H1 (cell line): Measurements from ENCODE around the gene ZNF407.

Source experiments
- CBX5 ChIP-seq: fragments of 300-800, 300-1000 bp; sonication (generic); IDR thresholded peaks from 2 replicates; pipeline ENCODE4 v1.7.1; 2016; ENCODE audit warnings: antibody characterized with exemption, low read length, low read depth
- EGR1 ChIP-seq: IDR thresholded peaks from 2 replicates; pipeline ENCODE4 v1.6.1; 2011; ENCODE audit warnings: low read depth, low read length, borderline replicate concordance
- EP300 ChIP-seq, 2 experiments: IDR thresholded peaks; 1 replicate in 1 of 2; 2 replicates in 1 of 2; pipeline ENCODE4 v1.6.1; 2011 to 2012; ENCODE audit warnings: low read depth in 2 of 2, low read length in 2 of 2, mild to moderate bottlenecking in 2 of 2, borderline replicate concordance in 1 of 2, inconsistent platforms in 1 of 2, moderate library complexity in 1 of 2
- EZH2 ChIP-seq: fragments of 200-600 bp; sonication (generic); IDR thresholded peaks from 2 replicates; pipeline ENCODE4 v1.7.1; 2012; ENCODE audit warnings: low read depth, mild to moderate bottlenecking, moderate library complexity, low read length, inconsistent platforms; ENCODE audit not compliant: severe bottlenecking
- JUND ChIP-seq: IDR thresholded peaks from 2 replicates; pipeline ENCODE4 v1.6.1; 2011; ENCODE audit warnings: mild to moderate bottlenecking, improper control_type of control experiment, low read length
- KDM4A ChIP-seq: IDR thresholded peaks from one replicate; pipeline ENCODE4 v1.7.1; 2012; ENCODE audit warnings: low read depth, mild to moderate bottlenecking, moderate library complexity, low read length, inconsistent platforms; ENCODE audit not compliant: severe bottlenecking
- MAFK ChIP-seq: IDR thresholded peaks from 2 replicates; pipeline ENCODE4 v1.6.1; 2012; ENCODE audit warnings: low read depth, mild to moderate bottlenecking, improper control_type of control experiment, low read length
- RAD21 ChIP-seq, 2 experiments: IDR thresholded peaks in 1 of 2; conservative IDR thresholded peaks in 1 of 2; 2 replicates each; pipeline ENCODE4 v1.6.1; 2011; ENCODE audit warnings: low read depth in 2 of 2, low read length in 2 of 2, improper control_type of control experiment in 1 of 2, inconsistent platforms in 1 of 2, mild to moderate bottlenecking in 1 of 2, moderate library complexity in 1 of 2
- RNF2 ChIP-seq: fragments of 200-900, 300-1000 bp; sonication (generic); IDR thresholded peaks from 2 replicates; pipeline ENCODE4 v1.7.1; 2016; ENCODE audit warnings: borderline replicate concordance, low read depth, mild to moderate bottlenecking, antibody characterized with exemption, low read length; ENCODE audit not compliant: poor library complexity, severe bottlenecking; ENCODE audit errors: missing control alignments
- RXRA ChIP-seq: IDR thresholded peaks from 2 replicates; pipeline ENCODE4 v1.6.1; 2011; ENCODE audit warnings: low read depth, mild to moderate bottlenecking, low read length, moderate library complexity; ENCODE audit not compliant: insufficient read depth
- SIN3A ChIP-seq, 2 experiments: IDR thresholded peaks in 1 of 2; conservative IDR thresholded peaks in 1 of 2; 2 replicates each; pipeline ENCODE4 v1.6.1; 2011 to 2012; ENCODE audit warnings: low read length in 2 of 2, improper control_type of control experiment in 1 of 2, low read depth in 1 of 2, mild to moderate bottlenecking in 1 of 2
- TCF12 ChIP-seq: IDR thresholded peaks from 2 replicates; pipeline ENCODE4 v1.6.1; 2011; ENCODE audit warnings: low read depth, mild to moderate bottlenecking, low read length
- TF ChIP-seq, protein P1 (sequence below), 3 experiments: IDR thresholded peaks; 1 replicate in 2 of 3; 2 replicates in 1 of 3; pipeline versions ENCODE4 v1.5.1 to v1.6.1; 2011; ENCODE audit warnings: low read length in 3 of 3, mild to moderate bottlenecking in 3 of 3, inconsistent platforms in 2 of 3, low read depth in 1 of 3, moderate library complexity in 1 of 3; ENCODE audit not compliant: insufficient read depth in 1 of 3; ENCODE audit errors: control extremely low read depth in 1 of 3

DNA sequence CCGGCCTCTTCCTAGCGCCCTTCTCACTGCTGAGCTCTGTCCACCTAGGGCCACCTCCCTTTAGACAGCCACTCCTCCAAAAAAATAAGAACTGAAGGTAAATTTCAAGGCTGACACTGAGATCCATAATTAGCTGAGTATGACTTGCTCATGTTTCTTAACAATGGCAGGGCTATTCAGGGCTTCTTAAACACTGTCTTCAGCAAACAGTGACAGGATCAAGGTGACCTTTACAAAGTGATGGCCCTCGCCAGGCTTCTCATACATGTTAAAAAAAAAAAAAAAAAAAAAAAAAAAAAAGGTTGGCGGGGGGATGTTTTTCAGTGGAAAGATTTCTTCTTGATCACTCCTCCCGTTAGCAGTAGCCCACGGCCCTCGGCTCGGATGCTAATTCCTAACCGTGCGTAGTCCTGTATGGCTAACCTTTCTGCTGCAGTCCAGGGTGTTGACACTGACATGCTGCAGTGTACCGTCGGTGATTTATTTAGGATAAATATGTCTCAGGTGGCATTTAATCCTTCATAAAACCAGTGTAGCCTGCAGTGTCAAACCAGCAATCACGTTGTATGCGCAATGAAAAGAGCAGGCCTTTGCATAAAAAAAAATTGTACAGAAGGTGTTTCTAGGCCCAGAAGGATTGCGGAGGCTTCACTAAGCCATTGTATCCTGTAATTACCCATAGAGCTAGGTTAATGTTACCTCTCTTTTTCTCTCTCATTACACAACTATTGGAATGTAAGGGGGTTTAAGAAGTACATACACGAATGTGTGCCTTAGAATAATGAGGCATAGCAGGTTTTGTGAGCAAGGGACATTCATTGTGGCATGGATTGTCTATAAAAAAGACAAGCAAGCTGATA, 468.6 kb downstream of the ZNF407 start:
- TF ChIP-seq, protein P1, sequence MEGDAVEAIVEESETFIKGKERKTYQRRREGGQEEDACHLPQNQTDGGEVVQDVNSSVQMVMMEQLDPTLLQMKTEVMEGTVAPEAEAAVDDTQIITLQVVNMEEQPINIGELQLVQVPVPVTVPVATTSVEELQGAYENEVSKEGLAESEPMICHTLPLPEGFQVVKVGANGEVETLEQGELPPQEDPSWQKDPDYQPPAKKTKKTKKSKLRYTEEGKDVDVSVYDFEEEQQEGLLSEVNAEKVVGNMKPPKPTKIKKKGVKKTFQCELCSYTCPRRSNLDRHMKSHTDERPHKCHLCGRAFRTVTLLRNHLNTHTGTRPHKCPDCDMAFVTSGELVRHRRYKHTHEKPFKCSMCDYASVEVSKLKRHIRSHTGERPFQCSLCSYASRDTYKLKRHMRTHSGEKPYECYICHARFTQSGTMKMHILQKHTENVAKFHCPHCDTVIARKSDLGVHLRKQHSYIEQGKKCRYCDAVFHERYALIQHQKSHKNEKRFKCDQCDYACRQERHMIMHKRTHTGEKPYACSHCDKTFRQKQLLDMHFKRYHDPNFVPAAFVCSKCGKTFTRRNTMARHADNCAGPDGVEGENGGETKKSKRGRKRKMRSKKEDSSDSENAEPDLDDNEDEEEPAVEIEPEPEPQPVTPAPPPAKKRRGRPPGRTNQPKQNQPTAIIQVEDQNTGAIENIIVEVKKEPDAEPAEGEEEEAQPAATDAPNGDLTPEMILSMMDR (IDR thresholded peaks at IDR 0.05; ENCODE audit: control extremely low read depth in 1 of 3, insufficient read depth in 1 of 3, low read depth in 1 of 3, low read length in 3 of 3) = no peak
- TF ChIP-seq EGR1 = no peak
- TF ChIP-seq MAFK = no peak
- no peak for TF ChIP-seq CBX5
- TF ChIP-seq KDM4A = no peak
- TF ChIP-seq EZH2 = no peak
- no peak for TF ChIP-seq RNF2
- no peak for TF ChIP-seq JUND
- TF ChIP-seq RXRA = no peak
- no peak for TF ChIP-seq TCF12
- TF ChIP-seq EP300 (IDR thresholded peaks at IDR 0.05; ENCODE audit: borderline replicate concordance in 1 of 2, low read depth in 2 of 2, low read length in 2 of 2) = no peak
- no peak for TF ChIP-seq SIN3A (conservative IDR thresholded peaks at IDR 0.05 in 1 of 2, IDR thresholded peaks at IDR 0.05 in 1 of 2; ENCODE audit: low read depth in 1 of 2, low read length in 2 of 2)
- no peak for TF ChIP-seq RAD21 (IDR thresholded peaks at IDR 0.05 in 1 of 2, conservative IDR thresholded peaks at IDR 0.05 in 1 of 2; ENCODE audit: low read depth in 2 of 2, low read length in 2 of 2)
